ENCODE results near the gene SPATC1L.

- no peak for TF ChIP-seq POLR2A (IDR thresholded peaks at IDR 0.05)
- TF ChIP-seq CTCF (IDR thresholded peaks at IDR 0.05): no peak
These were observed 26.3 kb upstream of the SPATC1L start for GRCh38 chr21:46210378-46211136.
